ENCODE results near the gene B3GNT9. TPM values are rescaled to one million over a fixed set of nuclear protein-coding genes. Genes with fewer than 3 reads are reported as not detected.

The B3GNT9 gene
- total RNA-seq, 1 donor from 2014 or later: 40.7 TPM

DNA sequence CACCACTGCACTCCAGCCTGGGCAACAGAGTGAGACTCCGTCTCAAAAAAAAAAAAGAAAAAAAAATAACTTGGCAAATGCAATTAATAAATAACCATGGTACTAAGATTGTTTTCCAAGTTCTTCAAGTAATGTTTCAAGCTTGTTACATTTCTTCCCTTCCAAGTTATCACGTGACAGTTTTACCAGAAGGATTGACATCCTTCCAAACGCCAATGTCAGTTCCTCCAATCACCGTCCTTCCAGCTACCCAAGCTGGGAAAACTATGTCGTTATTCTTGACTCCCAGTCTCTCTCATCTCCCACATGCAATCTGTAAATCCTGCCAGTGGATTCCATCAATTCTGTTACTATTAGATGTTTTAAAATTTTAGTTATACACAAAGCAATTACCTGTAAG is 44.9 kb downstream of the B3GNT9 start:
- Histone ChIP-seq H3K9me3 (no peaks in the 10 kb centered on the region), H3K36me3 (no peaks in the 10 kb centered on the region), H3K27me3 (no peaks in the 10 kb centered on the region), H3K27ac (peak overlapping the region; percentile 12 to 40), H3K4me1 (peaks cover 7 to 10% of the 10 kb centered on the region in 2 donors), H3K4me3 (no peak overlapping the region)
- DNase-seq (ENCODE audit: low spot score in 2 of 2): no peak
- intact Hi-C loops (cut with DNase I): loop anchor here (5.0 kb wide), 2 partner anchors 79 to 129 kb away; partner anchors contain the start of gene CBFB
- TF ChIP-seq, protein P1, sequence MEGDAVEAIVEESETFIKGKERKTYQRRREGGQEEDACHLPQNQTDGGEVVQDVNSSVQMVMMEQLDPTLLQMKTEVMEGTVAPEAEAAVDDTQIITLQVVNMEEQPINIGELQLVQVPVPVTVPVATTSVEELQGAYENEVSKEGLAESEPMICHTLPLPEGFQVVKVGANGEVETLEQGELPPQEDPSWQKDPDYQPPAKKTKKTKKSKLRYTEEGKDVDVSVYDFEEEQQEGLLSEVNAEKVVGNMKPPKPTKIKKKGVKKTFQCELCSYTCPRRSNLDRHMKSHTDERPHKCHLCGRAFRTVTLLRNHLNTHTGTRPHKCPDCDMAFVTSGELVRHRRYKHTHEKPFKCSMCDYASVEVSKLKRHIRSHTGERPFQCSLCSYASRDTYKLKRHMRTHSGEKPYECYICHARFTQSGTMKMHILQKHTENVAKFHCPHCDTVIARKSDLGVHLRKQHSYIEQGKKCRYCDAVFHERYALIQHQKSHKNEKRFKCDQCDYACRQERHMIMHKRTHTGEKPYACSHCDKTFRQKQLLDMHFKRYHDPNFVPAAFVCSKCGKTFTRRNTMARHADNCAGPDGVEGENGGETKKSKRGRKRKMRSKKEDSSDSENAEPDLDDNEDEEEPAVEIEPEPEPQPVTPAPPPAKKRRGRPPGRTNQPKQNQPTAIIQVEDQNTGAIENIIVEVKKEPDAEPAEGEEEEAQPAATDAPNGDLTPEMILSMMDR (IDR thresholded peaks at IDR 0.05): no peak

DNA sequence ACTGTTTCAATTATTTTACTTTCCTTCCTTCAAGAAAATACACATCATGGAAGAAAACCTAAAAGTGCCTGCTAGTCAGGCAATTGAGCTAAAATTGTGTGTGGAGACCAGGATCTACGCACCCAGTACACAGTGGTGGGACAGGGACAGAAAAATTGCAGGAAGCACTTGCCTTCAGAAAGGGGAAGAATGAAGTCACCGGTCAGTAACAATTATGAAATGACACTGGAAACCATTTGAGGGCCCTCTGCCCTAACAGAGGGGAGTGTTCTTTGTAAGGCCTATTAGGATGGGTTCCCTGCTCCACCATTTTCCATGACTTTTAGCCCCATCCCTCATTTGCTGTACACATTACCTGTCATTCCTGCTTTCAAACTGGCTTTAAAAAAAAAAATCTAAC is 45.6 kb downstream of the B3GNT9 start:
- Histone ChIP-seq H3K27ac (no peak overlapping the region), H3K9me3 (no peaks in the 10 kb centered on the region), H3K4me3 (no peak overlapping the region), H3K4me1 (peaks cover under 1 to 4% of the 10 kb centered on the region in 2 donors), H3K27me3 (no peaks in the 10 kb centered on the region), H3K36me3 (peaks cover 0 to 1% of the 10 kb centered on the region in 2 donors)
- no peak for DNase-seq (ENCODE audit: low spot score in 2 of 2)
- intact Hi-C loops (cut with DNase I): loop anchor here (5.0 kb wide), 2 partner anchors 78 to 128 kb away; partner anchors contain the start of gene CBFB
- TF ChIP-seq, protein P1 (IDR thresholded peaks at IDR 0.05): no peak

DNA sequence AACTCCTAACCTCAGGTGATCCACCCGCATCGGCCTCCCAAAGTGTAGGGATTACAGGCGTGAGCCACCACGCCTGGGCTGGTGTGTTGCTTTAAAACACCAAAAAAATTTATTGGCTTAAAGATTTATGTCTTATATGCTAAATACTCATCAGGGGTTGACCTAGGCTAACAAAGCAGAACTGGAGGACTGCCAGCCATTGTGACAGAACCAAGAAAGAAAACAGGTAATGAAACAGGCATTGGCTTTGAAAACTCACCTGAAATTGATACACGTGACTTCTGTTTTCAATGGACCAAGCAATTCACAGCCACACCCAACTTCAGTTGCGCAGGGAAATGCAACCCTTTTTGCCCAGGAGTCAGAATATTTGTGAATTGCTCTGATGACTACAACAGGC is 46.0 kb downstream of the B3GNT9 start:
- intact Hi-C loops (cut with DNase I): loop anchor here (5.0 kb wide), 2 partner anchors 78 to 128 kb away; partner anchors contain the start of gene CBFB
- no peaks in the 10 kb centered on the region for H3K27me3 ChIP-seq
- H3K27ac ChIP-seq: no peak overlapping the region
- H3K36me3 ChIP-seq: peaks cover 0 to 3% of the 10 kb centered on the region in 2 donors
- no peaks in the 10 kb centered on the region for H3K9me3 ChIP-seq
- TF ChIP-seq, protein P1 (IDR thresholded peaks at IDR 0.05): no peak
- H3K4me1 ChIP-seq: peaks cover 0 to 4% of the 10 kb centered on the region in 2 donors
- no peak overlapping the region for H3K4me3 ChIP-seq
- no peak for DNase-seq (ENCODE audit: low spot score in 2 of 2)

DNA sequence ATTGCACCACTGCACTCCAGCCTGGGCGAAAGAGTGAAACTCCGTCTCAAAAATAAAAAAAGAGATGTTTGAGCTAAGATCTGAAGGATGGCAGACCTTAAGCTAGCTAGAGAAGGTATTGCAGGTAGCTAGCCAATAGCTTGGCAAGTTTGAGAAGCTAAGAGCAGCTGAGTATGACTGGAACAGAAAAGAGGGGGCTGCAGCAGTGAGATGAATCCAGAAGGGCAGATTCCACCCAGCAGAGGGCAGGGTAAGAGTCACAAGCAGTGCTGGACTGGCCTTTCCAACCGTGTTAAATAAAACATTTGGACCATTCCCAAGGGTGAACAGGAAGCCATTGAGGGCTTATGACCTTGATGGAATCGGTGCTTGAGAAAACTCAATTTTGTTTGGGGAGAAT is 46.7 kb downstream of the B3GNT9 start:
- intact Hi-C loops (cut with DNase I): no loop called here
- TF ChIP-seq, protein P1 (IDR thresholded peaks at IDR 0.05): no peak
- H3K4me3 ChIP-seq: no peak overlapping the region
- DNase-seq (ENCODE audit: low spot score in 2 of 2): no peak
- no peaks in the 10 kb centered on the region for H3K27me3 ChIP-seq
- H3K27ac ChIP-seq: no peak overlapping the region
- peaks cover 0 to 8% of the 10 kb centered on the region in 2 donors for H3K36me3 ChIP-seq
- peaks cover 0 to under 1% of the 10 kb centered on the region in 2 donors for H3K4me1 ChIP-seq
- no peaks in the 10 kb centered on the region for H3K9me3 ChIP-seq

DNA sequence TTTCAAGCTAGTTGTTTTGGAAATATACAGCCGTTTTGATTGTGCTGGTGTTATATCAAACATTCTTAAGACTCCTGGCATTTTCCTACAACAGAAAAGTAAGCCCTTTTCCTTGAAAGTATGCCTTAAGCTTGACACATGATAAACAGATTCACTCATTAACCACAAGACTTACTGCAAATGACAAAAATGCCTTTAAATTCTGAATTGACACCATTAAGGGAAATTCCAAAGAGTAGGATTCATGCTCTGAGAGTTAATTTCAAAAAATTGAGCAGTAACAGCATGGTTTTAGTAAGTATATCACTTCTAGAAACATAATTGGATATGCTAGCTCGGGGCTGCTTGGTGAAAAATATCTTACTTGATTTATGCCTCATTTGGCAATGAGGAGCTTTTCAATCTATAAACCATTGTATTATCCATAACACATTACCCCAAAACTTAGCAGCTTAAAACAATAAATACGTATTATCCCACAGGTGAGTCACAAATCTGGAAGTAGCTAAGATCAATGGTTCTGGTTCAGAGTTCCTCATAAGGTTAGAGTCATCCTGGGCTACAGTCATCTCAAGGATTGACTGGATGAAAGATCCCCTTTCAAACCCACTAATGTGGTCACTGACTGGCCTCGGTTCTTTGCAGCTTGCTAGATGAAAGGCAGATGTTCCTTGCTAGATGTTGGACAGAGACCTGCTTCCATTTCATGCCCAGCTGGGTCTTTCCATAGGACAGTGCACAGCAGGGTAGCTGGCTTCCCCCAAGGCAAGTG is 49.3 kb downstream of the B3GNT9 start:
- H3K27ac ChIP-seq: no peak overlapping the region
- no peaks in the 10 kb centered on the region for H3K4me1 ChIP-seq
- no peak overlapping the region for H3K4me3 ChIP-seq
- intact Hi-C loops (cut with DNase I): no loop called here
- no peaks in the 10 kb centered on the region for H3K27me3 ChIP-seq
- no peak for DNase-seq (ENCODE audit: low spot score in 2 of 2)
- H3K36me3 ChIP-seq: peaks cover 0 to 9% of the 10 kb centered on the region in 2 donors
- TF ChIP-seq, protein P1 (IDR thresholded peaks at IDR 0.05): no peak
- H3K9me3 ChIP-seq: no peaks in the 10 kb centered on the region

Data from ascending aorta (tissue), 2 donors.